Activated CD8-positive, alpha-beta T cell treated with anti-CD3 and anti-CD28 coated beads, Interleukin-2, amount 10 ng/mL, durations not matched to agents 7 days and 5 days (primary cell): ENCODE results near the gene NOXA1. TPM values are rescaled to one million over a fixed set of nuclear protein-coding genes. Genes with fewer than 3 reads are reported as not detected.

Experiments used
- ATAC-seq: fragments of 150-1000 bp; cut with Tn5 transposase; one replicate; pipeline ENCODE4 v1.10.0; 2021; ENCODE audit warnings: moderate library complexity
- CTCF ChIA-PET: fragments of 350-600 bp; sonication (Branson Sonifier 250); formaldehyde crosslinking; loops from one replicate; lab custom pipeline; 2021; ENCODE audit warnings: antibody characterized with exemption; lab: Charles Lee
- POLR2A ChIA-PET: fragments of 350-600 bp; sonication (Branson Sonifier 250); formaldehyde crosslinking; loops from one replicate; lab custom pipeline; 2021; ENCODE audit warnings: antibody characterized with exemption; lab: Charles Lee
- DNase-seq: peaks from one replicate; pipeline ENCODE4 v3.0.0-alpha.2; 2020
- H3K27ac Mint-ChIP-seq: one replicate; pipeline ENCODE4 v1.8.0; 2021; ENCODE audit warnings: mild to moderate bottlenecking, mixed read lengths
- H3K27me3 Mint-ChIP-seq: one replicate; pipeline ENCODE4 v1.8.0; 2021; ENCODE audit warnings: low read depth, mixed read lengths
- H3K36me3 Mint-ChIP-seq: one replicate; pipeline ENCODE4 v1.8.0; 2021; ENCODE audit warnings: low read depth, mixed read lengths
- H3K4me1 Mint-ChIP-seq: one replicate; pipeline ENCODE4 v1.8.0; 2021; ENCODE audit warnings: low read depth, mixed read lengths
- H3K4me3 Mint-ChIP-seq: one replicate; pipeline ENCODE4 v1.8.0; 2021; ENCODE audit warnings: mild to moderate bottlenecking, mixed read lengths
- H3K9me3 Mint-ChIP-seq: one replicate; pipeline ENCODE4 v1.8.0; 2022; ENCODE audit warnings: mixed read lengths; ENCODE audit not compliant: insufficient read depth
- total RNA-seq, 2 experiments: library from RNA; stranded (reverse); gene quantifications; one replicate each; pipeline ENCODE4 v1.2.3, GENCODE V29; 2021

Gene NOXA1
- total RNA-seq, 2 experiments from 2014 or later: 0.52 to 0.58 TPM

GRCh38 chr9:137433349-137433915 is 10.2 kb downstream of the NOXA1 start:
- ATAC-seq (no peak), DNase-seq (no peak)
- H3K9me3 Mint-ChIP-seq: no peaks in the 10 kb centered on the region
- no peak overlapping the region for H3K27ac Mint-ChIP-seq
- H3K4me3 Mint-ChIP-seq: no peak overlapping the region
- H3K27me3 Mint-ChIP-seq: no peaks in the 10 kb centered on the region
- ChIA-PET CTCF (no interaction called here), POLR2A (no interaction called here)
- H3K36me3 Mint-ChIP-seq: no peaks in the 10 kb centered on the region
- H3K4me1 Mint-ChIP-seq: peaks cover 7% of the 10 kb centered on the region

- ATAC-seq: no peak
- CTCF ChIA-PET: no interaction called here
- no peaks in the 10 kb centered on the region for H3K9me3 Mint-ChIP-seq
- H3K27me3 Mint-ChIP-seq: no peaks in the 10 kb centered on the region
- DNase-seq: no peak
- POLR2A ChIA-PET: no interaction called here
- H3K36me3 Mint-ChIP-seq: no peaks in the 10 kb centered on the region
- no peak overlapping the region for H3K4me3 Mint-ChIP-seq
- H3K27ac Mint-ChIP-seq: no peak overlapping the region
- peaks cover 7% of the 10 kb centered on the region for H3K4me1 Mint-ChIP-seq
Observed at GRCh38 chr9:137433916-137434431, 10.8 kb downstream of the NOXA1 start.

GRCh38 chr9:137434498-137435380 is 11.5 kb downstream of the NOXA1 start:
- Mint-ChIP-seq H3K27ac (no peak overlapping the region), H3K36me3 (no peaks in the 10 kb centered on the region), H3K27me3 (no peaks in the 10 kb centered on the region), H3K9me3 (no peaks in the 10 kb centered on the region), H3K4me1 (peaks cover 7% of the 10 kb centered on the region), H3K4me3 (no peak overlapping the region)
- ChIA-PET CTCF (no interaction called here), POLR2A (no interaction called here)
- DNase-seq (no peak), ATAC-seq (no peak)

- ATAC-seq (no peak), DNase-seq (no peak)
- no peaks in the 10 kb centered on the region for H3K27me3 Mint-ChIP-seq
- H3K4me1 Mint-ChIP-seq: peaks cover 7% of the 10 kb centered on the region
- no peaks in the 10 kb centered on the region for H3K9me3 Mint-ChIP-seq
- H3K36me3 Mint-ChIP-seq: no peaks in the 10 kb centered on the region
- CTCF ChIA-PET: no interaction called here
- POLR2A ChIA-PET: no interaction called here
- H3K4me3 Mint-ChIP-seq: no peak overlapping the region
- H3K27ac Mint-ChIP-seq: no peak overlapping the region
Observed at GRCh38 chr9:137435381-137435891, 12.2 kb downstream of the NOXA1 start.

- Mint-ChIP-seq H3K27ac (no peak overlapping the region), H3K4me3 (no peak overlapping the region), H3K9me3 (no peaks in the 10 kb centered on the region), H3K27me3 (no peaks in the 10 kb centered on the region), H3K4me1 (peaks cover 7% of the 10 kb centered on the region), H3K36me3 (no peaks in the 10 kb centered on the region)
- DNase-seq: no peak
- ATAC-seq: no peak
- POLR2A ChIA-PET: no interaction called here
- CTCF ChIA-PET: no interaction called here
Observed at GRCh38 chr9:137435980-137436760, 13.0 kb downstream of the NOXA1 start.

DNA sequence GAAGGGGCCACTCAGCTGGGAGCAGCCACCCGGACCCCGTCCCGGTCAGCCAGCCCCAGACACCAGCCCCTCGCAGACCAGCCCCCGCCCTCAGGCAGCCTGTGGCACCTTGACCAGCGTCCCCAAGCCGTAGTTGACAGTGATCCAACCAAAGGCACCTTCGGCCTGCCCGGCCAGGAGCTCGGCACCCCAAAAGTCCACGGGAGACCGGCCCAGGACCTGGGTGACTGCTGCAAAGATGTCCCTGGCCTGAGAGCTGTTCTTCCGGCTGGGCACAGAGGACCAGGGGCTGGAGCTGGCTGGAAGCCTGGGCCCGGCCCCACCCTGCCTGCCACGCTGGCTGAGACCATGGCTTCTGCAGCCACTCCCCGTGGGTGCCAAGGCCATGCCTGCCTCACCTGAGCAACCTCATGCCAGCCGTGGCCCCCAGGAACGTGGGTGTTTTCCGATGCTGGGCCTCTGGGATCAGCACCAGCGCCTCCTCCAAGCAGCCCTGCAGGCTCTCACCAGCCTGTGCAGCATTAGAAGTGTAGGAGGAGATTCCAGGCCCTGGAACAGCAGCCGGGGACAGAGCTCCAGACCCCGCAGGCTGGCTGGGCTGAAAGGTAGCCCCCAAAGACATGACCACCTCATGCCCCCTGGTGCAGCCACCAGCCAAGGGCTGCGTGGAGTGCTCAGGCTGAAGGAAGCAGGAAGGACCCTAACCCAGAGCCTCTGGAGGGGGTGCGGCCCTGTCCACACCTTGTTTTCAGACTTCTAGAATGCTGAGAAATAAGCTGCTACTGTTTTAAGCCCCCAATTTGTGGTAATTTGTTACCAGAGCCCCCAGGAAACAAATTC is 13.8 kb downstream of the NOXA1 start:
- ATAC-seq (no peak), DNase-seq (no peak)
- peaks cover 8% of the 10 kb centered on the region for H3K4me1 Mint-ChIP-seq
- CTCF ChIA-PET: interaction anchor here (1.1 kb wide), 1 partner anchor 14 kb away, joined by 6 read pairs; the partner anchor contains the start of genes EXD3 and NOXA1
- no peaks in the 10 kb centered on the region for H3K9me3 Mint-ChIP-seq
- POLR2A ChIA-PET: no interaction called here
- peaks cover 2% of the 10 kb centered on the region for H3K27me3 Mint-ChIP-seq
- H3K36me3 Mint-ChIP-seq: no peaks in the 10 kb centered on the region
- no peak overlapping the region for H3K27ac Mint-ChIP-seq
- no peak overlapping the region for H3K4me3 Mint-ChIP-seq

- Mint-ChIP-seq H3K36me3 (no peaks in the 10 kb centered on the region), H3K27me3 (peaks cover 8% of the 10 kb centered on the region), H3K4me1 (peaks cover 9% of the 10 kb centered on the region), H3K9me3 (no peaks in the 10 kb centered on the region), H3K27ac (no peak overlapping the region), H3K4me3 (no peak overlapping the region)
- ChIA-PET CTCF (interaction anchor here (1.1 kb wide), 1 partner anchor 15 kb away, joined by 6 read pairs; the partner anchor contains the start of genes EXD3 and NOXA1), POLR2A (no interaction called here)
- no peak for DNase-seq
- ATAC-seq: no peak
Observed at GRCh38 chr9:137437691-137438590, 14.7 kb downstream of the NOXA1 start.

DNA sequence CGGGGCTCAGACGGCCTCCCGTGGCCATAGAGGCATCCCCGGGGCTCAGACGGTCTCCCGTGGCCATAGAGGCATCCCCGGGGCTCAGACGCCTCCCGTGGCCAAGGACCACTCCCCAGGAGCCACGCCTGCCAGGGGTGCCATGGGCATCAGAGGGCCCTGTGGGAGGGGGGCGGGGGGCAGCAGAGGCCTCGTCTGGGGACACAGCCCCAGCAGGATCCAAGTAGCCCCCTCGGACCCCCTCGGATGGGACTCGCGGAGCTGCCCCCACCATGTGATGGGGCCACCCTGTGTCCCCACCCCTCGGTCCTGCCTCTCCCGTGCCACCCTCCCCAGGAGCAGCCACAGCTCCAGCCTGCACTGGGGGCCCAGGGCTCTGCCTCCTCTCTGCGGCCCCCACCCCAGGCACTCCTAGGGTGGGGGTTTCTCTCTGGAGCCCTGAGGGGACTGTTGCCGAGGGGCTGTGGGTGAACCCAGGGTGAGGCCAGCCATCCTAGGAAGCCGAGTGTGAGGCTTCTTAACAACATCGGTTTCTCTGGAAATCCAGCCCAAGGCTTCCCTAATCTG is 15.5 kb downstream of the NOXA1 start:
- H3K4me3 Mint-ChIP-seq: no peak overlapping the region
- CTCF ChIA-PET: no interaction called here
- H3K27me3 Mint-ChIP-seq: peaks cover 11% of the 10 kb centered on the region
- ATAC-seq (no peak), DNase-seq (no peak)
- H3K36me3 Mint-ChIP-seq: no peaks in the 10 kb centered on the region
- H3K27ac Mint-ChIP-seq: no peak overlapping the region
- peaks cover 9% of the 10 kb centered on the region for H3K4me1 Mint-ChIP-seq
- H3K9me3 Mint-ChIP-seq: no peaks in the 10 kb centered on the region
- POLR2A ChIA-PET: no interaction called here

- H3K27me3 Mint-ChIP-seq: peaks cover 11% of the 10 kb centered on the region
- H3K36me3 Mint-ChIP-seq: no peaks in the 10 kb centered on the region
- ChIA-PET POLR2A (no interaction called here), CTCF (no interaction called here)
- H3K4me3 Mint-ChIP-seq: no peak overlapping the region
- H3K27ac Mint-ChIP-seq: no peak overlapping the region
- H3K4me1 Mint-ChIP-seq: peaks cover 7% of the 10 kb centered on the region
- DNase-seq: no peak
- ATAC-seq: no peak
- no peaks in the 10 kb centered on the region for H3K9me3 Mint-ChIP-seq
Observed at GRCh38 chr9:137439158-137439714, 16.0 kb downstream of the NOXA1 start.
